K562 (cell line): Measurements from ENCODE around the gene ARF1. TPM values are rescaled to one million over a fixed set of nuclear protein-coding genes. Genes with fewer than 3 reads are reported as not detected.
A peak's percentile ranks its signal among the peaks of the same experiment; 100 is the strongest.

ENCODE experiments used
- ATAC-seq: fragments of 200-7000 bp; cut with Tn5 transposase; 3 replicates; pipeline ENCODE4 v1.9.1; 2020; ENCODE audit warnings: moderate library complexity
- BruUV-seq: library from RNA; stranded (reverse); fragments of 400-500 nt; replicated peaks from 2 replicates; lab custom pipeline; 2021; lab: Mats Ljungman, UMichigan
- CTCF ChIA-PET: fragments of 300-600 bp; formaldehyde crosslinking; extraction: SDS; loops from one replicate; lab custom pipeline; 2021; ENCODE audit warnings: low intra/inter-chr PET ratio; lab: Yijun Ruan, JAX
- POLR2A ChIA-PET: fragments of 300-600, 350-650 bp; sonication (Branson Sonifier 250); formaldehyde crosslinking; extraction: SDS; loops from one replicate; lab custom pipeline; 2021; ENCODE audit warnings: antibody characterized with exemption, inconsistent platforms; lab: Yijun Ruan, JAX
- DNase-seq, 4 experiments: peaks; one replicate each; pipeline versions ENCODE4 v3.0.0 to v3.0.0-alpha.2; 2011 to 2018; ENCODE audit warnings: low spot score in 3 of 4, mixed read lengths in 3 of 4; ENCODE audit errors: extremely low read depth in 1 of 4
- FAIRE-seq: peaks from 2 replicates; lab custom pipeline; 2011; peaks lifted over from hg19 to GRCh38; lab: Jason Lieb, UNC
- H2AFZ ChIP-seq: 2 replicates; pipeline ENCODE4 v1.6.0; 2011; ENCODE audit warnings: low read depth, low read length, control low read depth, inconsistent platforms
- H3K27ac ChIP-seq: fragments of 200-600 bp; 3 replicates; pipeline ENCODE4 v1.8.0; 2011; ENCODE audit warnings: low read depth, mild to moderate bottlenecking, control low read depth, inconsistent platforms, low read length, moderate library complexity, mixed read lengths; ENCODE audit errors: extremely low read depth
- H3K27me3 ChIP-seq, 2 experiments: fragments of 300-600 bp in 1 of 2; 2 replicates in 1 of 2; 3 replicates in 1 of 2; pipeline versions ENCODE4 v1.6.0 to v1.8.0; 2011; ENCODE audit warnings: inconsistent platforms in 2 of 2, low read length in 2 of 2, mild to moderate bottlenecking in 1 of 2, mixed read lengths in 1 of 2, moderate library complexity in 1 of 2; ENCODE audit not compliant: control insufficient read depth in 2 of 2, insufficient read depth in 2 of 2
- H3K36me3 ChIP-seq: fragments of 300-600 bp; 3 replicates; pipeline ENCODE4 v1.8.0; 2011; ENCODE audit warnings: mild to moderate bottlenecking, low read length, inconsistent platforms; ENCODE audit not compliant: control insufficient read depth, insufficient read depth
- H3K4me1 ChIP-seq, 2 experiments: fragments of 200-600 bp in 1 of 2; replicated peaks in 1 of 2; 2 replicates in 1 of 2; 3 replicates in 1 of 2; pipeline versions ENCODE4 v1.5.1 to v1.8.0; 2011; ENCODE audit warnings: inconsistent platforms in 2 of 2, low read length in 2 of 2, mild to moderate bottlenecking in 1 of 2, mixed read lengths in 1 of 2, moderate library complexity in 1 of 2; ENCODE audit not compliant: control insufficient read depth in 2 of 2, insufficient read depth in 2 of 2
- H3K4me2 ChIP-seq: 2 replicates; pipeline ENCODE4 v1.6.1; 2011; ENCODE audit warnings: low read length, control low read depth, inconsistent platforms, mixed read lengths; ENCODE audit not compliant: insufficient read depth
- H3K4me3 ChIP-seq: fragments of 200-600 bp; sonication (generic), shearing (Covaris generic); 2 replicates; pipeline ENCODE4 v1.5.1; 2016; ENCODE audit warnings: control low read depth, inconsistent platforms
- H3K79me2 ChIP-seq: fragments of 200-600 bp; 3 replicates; pipeline ENCODE4 v1.8.0; 2011; ENCODE audit warnings: low read length, inconsistent platforms; ENCODE audit not compliant: control insufficient read depth, insufficient read depth
- H3K9ac ChIP-seq, 2 experiments: 2 replicates each; pipeline versions ENCODE4 v1.6.0 to v1.6.1; 2011; ENCODE audit warnings: low read depth in 2 of 2, low read length in 2 of 2, control low read depth in 1 of 2, inconsistent platforms in 1 of 2, mild to moderate bottlenecking in 1 of 2, mixed read lengths in 1 of 2; ENCODE audit not compliant: insufficient read depth in 1 of 2
- H3K9me1 ChIP-seq: one replicate; pipeline ENCODE4 v1.6.0; 2011; ENCODE audit warnings: inconsistent platforms, mild to moderate bottlenecking, low read length, moderate library complexity; ENCODE audit not compliant: control insufficient read depth, insufficient read depth
- H3K9me3 ChIP-seq: replicated peaks from 2 replicates; pipeline ENCODE4 v1.5.1; 2011; ENCODE audit warnings: low read depth, low read length, inconsistent platforms; ENCODE audit not compliant: control insufficient read depth, insufficient read depth
- H4K20me1 ChIP-seq: replicated peaks from 2 replicates; pipeline ENCODE4 v1.6.1; 2011; ENCODE audit warnings: low read length, inconsistent platforms, mixed read lengths; ENCODE audit not compliant: control insufficient read depth, insufficient read depth
- DMBX1 ChIP-seq: fragments of 250-450 bp; sonication (Bioruptor Pico); IDR thresholded peaks from 2 replicates; pipeline ENCODE4 v1.8.0; 2022; ENCODE audit warnings: inconsistent platforms, mild to moderate bottlenecking, moderate library complexity, borderline replicate concordance
- GTF3C2 ChIP-seq: IDR thresholded peaks from 3 replicates; pipeline ENCODE4 v1.6.1; 2011; ENCODE audit warnings: borderline replicate concordance, mild to moderate bottlenecking, moderate library complexity; ENCODE audit not compliant: insufficient read length; ENCODE audit errors: extremely low read depth
- KDM2B ChIP-seq: fragments of 250-450 bp; sonication (Bioruptor Pico); IDR thresholded peaks from 2 replicates; pipeline ENCODE4 v1.8.0; 2021; ENCODE audit warnings: mild to moderate bottlenecking, moderate library complexity
- POLR2A ChIP-seq: fragments of 450-650 bp; conservative IDR thresholded peaks from 2 replicates; pipeline ENCODE4 v1.6.1; 2016
- POLR2G ChIP-seq: fragments of 200-400 bp; formaldehyde crosslinking; IDR thresholded peaks from 2 replicates; pipeline ENCODE4 v1.6.1; 2017; ENCODE audit warnings: low read depth, mild to moderate bottlenecking, antibody characterized with exemption, low read length, moderate library complexity
- RBFOX2 ChIP-seq: fragments of 200-400 bp; formaldehyde crosslinking; IDR thresholded peaks from 2 replicates; pipeline ENCODE4 v1.6.1; 2017; ENCODE audit warnings: low read depth, mild to moderate bottlenecking, low read length, moderate library complexity
- ZBTB33 ChIP-seq: sonication (generic); formaldehyde crosslinking; IDR thresholded peaks from 2 replicates; pipeline ENCODE4 v1.8.1; 2023; ENCODE audit warnings: mild to moderate bottlenecking, missing genetic modification reagents
- WGBS: fragments of 100-300 bp; shearing (Covaris generic); methylation state at CpG from one replicate; pipeline ENCODE4 v1.1.6; 2016; ENCODE audit warnings: low coverage, mixed read lengths; ENCODE audit not compliant: insufficient coverage; ENCODE audit errors: missing lambda C conversion rate; 5-methylcytosine and 5-hydroxymethylcytosine counted together
- in situ Hi-C: fragments of 300-500 bp; cut with MboI; formaldehyde crosslinking; loops from 4 replicates; pipeline ENCODE4 v1.15.0; 2018; ENCODE audit warnings: inconsistent platforms, mixed read lengths
- intact Hi-C: fragments of 100-400 bp; cut with micrococcal nuclease; formaldehyde crosslinking; loops from 2 replicates; pipeline ENCODE4 v1.14.2; 2022
- polyA plus RNA-seq, 8 experiments: library from polyadenylated mRNA; depleted of rRNA in 4 of 8; stranded (reverse) in 5 of 8; unstranded in 3 of 8; fragments of >200 nt; fragmentation: Nextera tagmentation in 2 of 8; fragmentation: Illumina TruSeq in 1 of 8; extraction: Ambion mirVana in 2 of 8; extraction: Trizol in 1 of 8; gene quantifications; 2 replicates each; pipeline versions ENCODE4 v1.2.1 to v1.2.3, GENCODE V29; 2011 to 2014; ENCODE audit warnings: inconsistent platforms in 1 of 8, missing spikeins in 1 of 8
- total RNA-seq, 7 experiments: library from RNA; depleted of rRNA in 6 of 7; stranded (reverse); fragments of >200 nt in 6 of 7; fragmentation: Illumina TruSeq in 2 of 7; extraction: Trizol in 2 of 7; gene quantifications; 2 replicates each; pipeline versions ENCODE4 v1.2.1 to v1.2.3, GENCODE V29; 2011 to 2021; ENCODE audit warnings: low replicate concordance in 1 of 7
- TF ChIP-seq, protein P1 (sequence below): IDR thresholded peaks from 2 replicates; pipeline ENCODE4 v1.6.1; 2012; ENCODE audit warnings: low read depth, low read length, improper control_type of control experiment, borderline replicate concordance

The ARF1 gene
- total and polyA plus RNA-seq, 9 of the 15 experiments (the other 6 are each of a cell fraction or from before 2014, with no cell fraction given), result 69.8 to 593 (median 325) TPM

GRCh38 chr1:228106800-228107054 is 24.2 kb downstream of the ARF1 start (continued):
- no peak for TF ChIP-seq KDM2B (CRISPR knock-in tag)
- no peak for TF ChIP-seq GTF3C2

DNA sequence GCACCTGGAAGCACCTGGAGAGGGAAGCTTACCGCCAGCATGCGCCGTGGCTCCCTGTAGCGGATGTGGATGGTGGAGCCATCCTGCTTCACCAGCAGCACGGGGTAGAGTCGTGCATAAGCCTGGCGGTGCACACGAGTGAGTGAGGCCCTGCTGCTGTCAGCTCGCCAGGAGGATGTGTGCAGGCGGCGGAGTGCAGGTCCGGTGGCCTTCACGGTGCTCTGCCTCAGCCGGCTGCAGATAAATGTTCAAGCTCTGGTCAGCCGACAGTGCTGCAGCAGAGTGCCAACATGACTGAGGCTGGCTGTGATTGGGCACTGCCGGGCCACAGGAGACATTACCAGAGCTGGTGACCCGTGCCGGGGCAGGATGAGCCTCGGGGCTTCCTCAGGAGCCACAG is 25.1 kb downstream of the ARF1 start:
- H3K9me3 ChIP-seq, result peaks cover 5% of the 10 kb centered on the region; the same call in 1 of the 2 replicates
- FAIRE-seq, result no peak
- no peak overlapping the region for H2AFZ ChIP-seq
- POLR2A ChIA-PET, result interaction anchor here (0.6 to 2.0 kb wide), 4 partner anchors 9 to 60 kb away, joined by 3 to 8 read pairs (median 6); no protein-coding TSS in a partner anchor
- H3K27me3 ChIP-seq, result no peaks in the 10 kb centered on the region
- no peak for ATAC-seq
- peaks cover 29% of the 10 kb centered on the region; the same call in 2 of the 3 replicates for H3K36me3 ChIP-seq
- no TSS peak for BruUV-seq
- 86% methylated on average over 18 of the region's 19 CpGs for WGBS
- no peaks in the 10 kb centered on the region for H3K9me1 ChIP-seq
- H3K79me2 ChIP-seq, result peaks cover 41% of the 10 kb centered on the region
- peak in 1 of 4 experiments; percentile 8 for DNase-seq
- H3K4me2 ChIP-seq, result peak overlapping the region; percentile 97
- peak overlapping the region; percentile 81 for H3K4me3 ChIP-seq
- intact Hi-C loops, result no loop called here
- peaks cover 23 to 56% of the 10 kb centered on the region in 2 experiments; a peak in 4 of 5 replicates for H3K4me1 ChIP-seq
- peak; percentile 29; the same call in 1 of the 2 replicates for TF ChIP-seq POLR2G
- no peak for TF ChIP-seq POLR2A
- TF ChIP-seq, protein P1, sequence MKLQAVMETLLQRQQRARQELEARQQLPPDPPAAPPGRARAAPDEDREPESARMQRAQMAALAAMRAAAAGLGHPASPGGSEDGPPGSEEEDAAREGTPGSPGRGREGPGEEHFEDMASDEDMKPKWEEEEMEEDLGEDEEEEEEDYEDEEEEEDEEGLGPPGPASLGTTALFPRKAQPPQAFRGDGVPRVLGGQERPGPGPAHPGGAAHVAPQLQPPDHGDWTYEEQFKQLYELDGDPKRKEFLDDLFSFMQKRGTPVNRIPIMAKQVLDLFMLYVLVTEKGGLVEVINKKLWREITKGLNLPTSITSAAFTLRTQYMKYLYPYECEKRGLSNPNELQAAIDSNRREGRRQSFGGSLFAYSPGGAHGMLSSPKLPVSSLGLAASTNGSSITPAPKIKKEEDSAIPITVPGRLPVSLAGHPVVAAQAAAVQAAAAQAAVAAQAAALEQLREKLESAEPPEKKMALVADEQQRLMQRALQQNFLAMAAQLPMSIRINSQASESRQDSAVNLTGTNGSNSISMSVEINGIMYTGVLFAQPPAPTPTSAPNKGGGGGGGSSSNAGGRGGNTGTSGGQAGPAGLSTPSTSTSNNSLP, result no peak
- TF ChIP-seq ZBTB33 (CRISPR knock-in tag), result 0 out of 2 replicates have a peak, but pooled peaks have one; percentile 33
- TF ChIP-seq RBFOX2, result peak; percentile 49
- no peak for TF ChIP-seq DMBX1 (CRISPR knock-in tag)
- TF ChIP-seq, all 486 proteins: peak for 3
- Histone ChIP-seq H3K9ac (peak overlapping the region; percentile 86 to 99; a peak in 2 of 4 replicates), H4K20me1 (no peaks in the 10 kb centered on the region), H3K27ac (no peak overlapping the region)
- CTCF ChIA-PET, result no interaction called here
- in situ Hi-C loops, result no loop called here
